GM12878 (cell line): Measurements from ENCODE around the gene ATP5PD.

ENCODE experiments used
- CTCF ChIP-seq, 3 experiments: IDR thresholded peaks in 2 of 3; conservative IDR thresholded peaks in 1 of 3; 2 replicates each; pipeline ENCODE4 v1.5.1; 2011; ENCODE audit warnings: low read depth in 3 of 3, low read length in 3 of 3, mild to moderate bottlenecking in 3 of 3, control low read depth in 2 of 3, moderate library complexity in 2 of 3, inconsistent platforms in 1 of 3, mixed read lengths in 1 of 3; ENCODE audit not compliant: control insufficient read depth in 2 of 3, insufficient read depth in 1 of 3; ENCODE audit errors: extremely low read depth in 1 of 3
- E4F1 ChIP-seq: fragments of 450-650 bp; IDR thresholded peaks from 2 replicates; pipeline ENCODE4 v1.6.1; 2018; ENCODE audit warnings: borderline replicate concordance, mild to moderate bottlenecking; ENCODE audit not compliant: partially characterized antibody
- JUND ChIP-seq: IDR thresholded peaks from 2 replicates; pipeline ENCODE4 v1.6.1; 2012; ENCODE audit warnings: low read depth, mild to moderate bottlenecking, low read length, improper control_type of control experiment, moderate library complexity
- MAX ChIP-seq: IDR thresholded peaks from 2 replicates; pipeline ENCODE4 v1.6.1; 2012; ENCODE audit warnings: low read depth, low read length, improper control_type of control experiment
- MTA3 ChIP-seq: IDR thresholded peaks from 2 replicates; pipeline ENCODE4 v1.6.1; 2012; ENCODE audit warnings: low read length, inconsistent platforms, borderline replicate concordance
- NFIC ChIP-seq: IDR thresholded peaks from 2 replicates; pipeline ENCODE4 v1.6.1; 2012; ENCODE audit warnings: low read depth, mild to moderate bottlenecking, inconsistent platforms, low read length, moderate library complexity
- NFXL1 ChIP-seq: fragments of 450-650 bp; IDR thresholded peaks from 2 replicates; pipeline ENCODE4 v1.6.1; 2017; ENCODE audit warnings: antibody characterized with exemption, mild to moderate bottlenecking, borderline replicate concordance
- POLR2AphosphoS2 ChIP-seq: IDR thresholded peaks from 2 replicates; pipeline ENCODE4 v1.6.1; 2011; ENCODE audit warnings: low read depth, mild to moderate bottlenecking, low read length, improper control_type of control experiment, moderate library complexity
- RCOR1 ChIP-seq: conservative IDR thresholded peaks from 2 replicates; pipeline ENCODE4 v1.6.1; 2012; ENCODE audit warnings: low read depth, low read length, improper control_type of control experiment
- SRF ChIP-seq, 2 experiments: IDR thresholded peaks; 2 replicates each; pipeline ENCODE4 v1.6.1; 2011; ENCODE audit warnings: low read depth in 2 of 2, low read length in 2 of 2, mild to moderate bottlenecking in 1 of 2, moderate library complexity in 1 of 2
- TAF1 ChIP-seq: IDR thresholded peaks from 2 replicates; pipeline ENCODE4 v1.6.1; 2011; ENCODE audit warnings: mild to moderate bottlenecking, low read depth, low read length, borderline replicate concordance
- USF2 ChIP-seq: IDR thresholded peaks from 2 replicates; pipeline ENCODE4 v1.6.1; 2011; ENCODE audit warnings: low read depth, low read length, improper control_type of control experiment, borderline replicate concordance

GRCh38 chr17:75069783-75070182 is 23.0 kb upstream of the ATP5PD start:
- no peak for TF ChIP-seq MTA3
- peak in 2 of 3 experiments; percentile 35 to 50; a peak in 4 of 6 replicates for TF ChIP-seq CTCF (IDR thresholded peaks at IDR 0.05 in 2 of 3, conservative IDR thresholded peaks at IDR 0.05 in 1 of 3; ENCODE audit: control insufficient read depth in 2 of 3, extremely low read depth in 1 of 3, insufficient read depth in 1 of 3, low read depth in 3 of 3, low read length in 3 of 3)
- no peak for TF ChIP-seq USF2
- TF ChIP-seq JUND, result no peak
- no peak for TF ChIP-seq NFXL1
- no peak for TF ChIP-seq RCOR1
- TF ChIP-seq POLR2AphosphoS2, result no peak
- TF ChIP-seq E4F1, result no peak
- no peak for TF ChIP-seq MAX
- TF ChIP-seq SRF (IDR thresholded peaks at IDR 0.05; ENCODE audit: low read depth in 2 of 2, low read length in 2 of 2), result no peak
- TF ChIP-seq NFIC, result no peak
- TF ChIP-seq TAF1, result no peak
